IMR-90 (cell line): Measurements from ENCODE around the gene FBXL19.

Experiments
- BHLHE40 ChIP-seq: fragments of 150-350 bp; IDR thresholded peaks from 2 replicates; pipeline ENCODE4 v1.6.1; 2016; ENCODE audit warnings: mild to moderate bottlenecking, low read depth, low read length
- CTCF ChIP-seq: conservative IDR thresholded peaks from 2 replicates; pipeline ENCODE4 v1.5.1; 2012; ENCODE audit warnings: mild to moderate bottlenecking, low read depth, low read length, improper control_type of control experiment
- FOS ChIP-seq: fragments of 150-350 bp; IDR thresholded peaks from 2 replicates; pipeline ENCODE4 v1.6.1; 2016; ENCODE audit warnings: low read depth, low read length
- MXI1 ChIP-seq: IDR thresholded peaks from 2 replicates; pipeline ENCODE4 v1.6.1; 2012; ENCODE audit warnings: low read depth, mild to moderate bottlenecking, low read length, moderate library complexity, borderline replicate concordance
- POLR2A ChIP-seq: IDR thresholded peaks from 2 replicates; pipeline ENCODE4 v1.6.1; 2012; ENCODE audit warnings: mild to moderate bottlenecking, low read depth, low read length
- RAD21 ChIP-seq: IDR thresholded peaks from 2 replicates; pipeline ENCODE4 v1.6.1; 2012; ENCODE audit warnings: low read length, improper control_type of control experiment
- SMC3 ChIP-seq: fragments of 150-350 bp; IDR thresholded peaks from 2 replicates; pipeline ENCODE4 v1.6.1; 2016; ENCODE audit warnings: low read depth, mild to moderate bottlenecking, antibody characterized with exemption, low read length, moderate library complexity

- TF ChIP-seq CTCF (no peak), FOS (no peak), POLR2A (no peak), RAD21 (no peak), BHLHE40 (no peak), SMC3 (no peak), MXI1 (no peak)
Observed at GRCh38 chr16:30903002-30903401, 20.4 kb upstream of the FBXL19 start.
